GM21360 (cell line): ENCODE measurements around the gene TNIK.

ENCODE experiments used
- ATAC-seq: cut with Tn5 transposase; IDR thresholded peaks from one replicate; pipeline ENCODE4 v1.9.1; 2021; ENCODE audit warnings: mild to moderate bottlenecking, moderate library complexity; ENCODE audit not compliant: unreplicated experiment

Gene TNIK

GRCh38 chr3:171026597-171027293 lies 433.5 kb downstream of the TNIK start, which contains the start of gene SLC2A2:
Gene SLC2A2, minus strand, starts transcription at chr3:171026720. Its CDS starts 50 bp downstream, at chr3:171026670.
- ATAC-seq, result no peak

- no peak for ATAC-seq
Measured at GRCh38 chr3:171023566-171023965, 436.6 kb downstream of the TNIK start.

- ATAC-seq, result no peak
Measured at GRCh38 chr3:171021377-171021776, 438.8 kb downstream of the TNIK start.

GRCh38 chr3:171018156-171018935 lies 441.9 kb downstream of the TNIK start:
- no peak for ATAC-seq

- ATAC-seq, result no peak
Measured at GRCh38 chr3:171013822-171014748, 446.1 kb downstream of the TNIK start.

GRCh38 chr3:171011873-171012336 lies 448.3 kb downstream of the TNIK start:
- no peak for ATAC-seq
